C4-2B (cell line): Measurements from ENCODE around the gene PDE4D.

Experiments
- H3K27ac ChIP-seq: fragments of 450-650 bp; 2 replicates; pipeline ENCODE4 v1.5.1; 2017
- ZFX ChIP-seq: fragments of 450-650 bp; IDR thresholded peaks from 2 replicates; pipeline ENCODE4 v1.6.1; 2017
- TF ChIP-seq, protein P1 (sequence below): fragments of 450-650 bp; conservative IDR thresholded peaks from 2 replicates; pipeline ENCODE4 v1.5.1; 2017; ENCODE audit warnings: mild to moderate bottlenecking

The PDE4D gene

GRCh38 chr5:59020611-59021285 lies 872.8 kb downstream of the PDE4D start:
- no peak for TF ChIP-seq ZFX
- TF ChIP-seq, protein P1, sequence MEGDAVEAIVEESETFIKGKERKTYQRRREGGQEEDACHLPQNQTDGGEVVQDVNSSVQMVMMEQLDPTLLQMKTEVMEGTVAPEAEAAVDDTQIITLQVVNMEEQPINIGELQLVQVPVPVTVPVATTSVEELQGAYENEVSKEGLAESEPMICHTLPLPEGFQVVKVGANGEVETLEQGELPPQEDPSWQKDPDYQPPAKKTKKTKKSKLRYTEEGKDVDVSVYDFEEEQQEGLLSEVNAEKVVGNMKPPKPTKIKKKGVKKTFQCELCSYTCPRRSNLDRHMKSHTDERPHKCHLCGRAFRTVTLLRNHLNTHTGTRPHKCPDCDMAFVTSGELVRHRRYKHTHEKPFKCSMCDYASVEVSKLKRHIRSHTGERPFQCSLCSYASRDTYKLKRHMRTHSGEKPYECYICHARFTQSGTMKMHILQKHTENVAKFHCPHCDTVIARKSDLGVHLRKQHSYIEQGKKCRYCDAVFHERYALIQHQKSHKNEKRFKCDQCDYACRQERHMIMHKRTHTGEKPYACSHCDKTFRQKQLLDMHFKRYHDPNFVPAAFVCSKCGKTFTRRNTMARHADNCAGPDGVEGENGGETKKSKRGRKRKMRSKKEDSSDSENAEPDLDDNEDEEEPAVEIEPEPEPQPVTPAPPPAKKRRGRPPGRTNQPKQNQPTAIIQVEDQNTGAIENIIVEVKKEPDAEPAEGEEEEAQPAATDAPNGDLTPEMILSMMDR: no peak
- H3K27ac ChIP-seq: no peak overlapping the region

GRCh38 chr5:59019078-59019477 lies 874.4 kb downstream of the PDE4D start:
- H3K27ac ChIP-seq: no peak overlapping the region

DNA sequence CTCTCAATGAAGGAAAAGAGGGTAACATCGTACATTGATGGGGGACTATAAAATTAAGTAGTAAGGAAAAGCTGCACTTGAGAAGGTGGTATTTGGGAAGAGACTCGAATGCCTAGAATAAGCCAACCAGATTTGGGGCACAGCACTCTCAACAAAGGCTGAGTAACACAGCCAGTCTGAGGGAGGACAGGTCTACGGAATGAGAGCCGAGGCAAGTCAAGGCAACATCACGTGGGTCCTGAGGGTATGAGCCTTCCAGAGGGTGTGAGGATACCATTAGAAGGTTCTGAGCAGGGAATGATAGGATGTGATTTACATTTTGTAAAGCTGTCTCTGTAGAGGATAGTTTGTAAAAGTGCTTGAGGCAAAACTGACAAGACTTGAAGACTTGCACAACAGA lies 876.6 kb downstream of the PDE4D start:
- no peak overlapping the region for H3K27ac ChIP-seq
- TF ChIP-seq ZFX: no peak
- TF ChIP-seq, protein P1: no peak

More at GRCh38 chr5:59019078-59019477, 874.4 kb downstream of the PDE4D start:
- TF ChIP-seq ZFX: no peak
- TF ChIP-seq, protein P1: no peak

GRCh38 chr5:59008816-59009473 lies 884.6 kb downstream of the PDE4D start:
- TF ChIP-seq ZFX: no peak
- TF ChIP-seq, protein P1: no peak
- H3K27ac ChIP-seq: no peak overlapping the region

DNA sequence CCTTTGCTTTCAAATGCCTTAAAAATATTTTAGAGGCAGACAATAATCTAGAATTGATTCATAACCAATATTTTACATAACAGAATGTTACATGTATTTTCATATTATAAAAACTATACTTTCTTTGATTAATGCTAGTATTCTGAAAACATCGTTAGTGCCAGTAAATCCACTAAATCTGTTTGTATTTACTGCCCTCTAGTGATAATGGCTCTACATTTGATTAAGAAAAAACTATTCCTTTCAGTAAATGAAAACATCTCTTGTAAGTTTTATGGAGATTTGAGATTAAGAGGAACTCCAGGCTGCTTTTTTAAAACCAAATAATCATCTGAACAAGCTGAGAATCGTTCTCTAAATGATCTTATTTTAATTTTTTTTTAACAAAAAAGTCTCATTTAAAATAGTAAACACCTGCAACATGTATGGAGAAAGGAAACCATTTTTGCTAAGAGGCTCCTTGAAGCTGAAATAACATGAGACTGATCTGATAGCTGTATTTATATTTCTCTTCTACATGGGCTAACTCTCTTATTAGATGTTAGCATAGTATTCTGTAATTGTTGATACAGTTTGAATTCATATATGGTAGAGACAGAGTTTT lies 886.0 kb downstream of the PDE4D start:
- TF ChIP-seq, protein P1: peak; percentile 88
- TF ChIP-seq ZFX: no peak
- H3K27ac ChIP-seq: no peak overlapping the region

DNA sequence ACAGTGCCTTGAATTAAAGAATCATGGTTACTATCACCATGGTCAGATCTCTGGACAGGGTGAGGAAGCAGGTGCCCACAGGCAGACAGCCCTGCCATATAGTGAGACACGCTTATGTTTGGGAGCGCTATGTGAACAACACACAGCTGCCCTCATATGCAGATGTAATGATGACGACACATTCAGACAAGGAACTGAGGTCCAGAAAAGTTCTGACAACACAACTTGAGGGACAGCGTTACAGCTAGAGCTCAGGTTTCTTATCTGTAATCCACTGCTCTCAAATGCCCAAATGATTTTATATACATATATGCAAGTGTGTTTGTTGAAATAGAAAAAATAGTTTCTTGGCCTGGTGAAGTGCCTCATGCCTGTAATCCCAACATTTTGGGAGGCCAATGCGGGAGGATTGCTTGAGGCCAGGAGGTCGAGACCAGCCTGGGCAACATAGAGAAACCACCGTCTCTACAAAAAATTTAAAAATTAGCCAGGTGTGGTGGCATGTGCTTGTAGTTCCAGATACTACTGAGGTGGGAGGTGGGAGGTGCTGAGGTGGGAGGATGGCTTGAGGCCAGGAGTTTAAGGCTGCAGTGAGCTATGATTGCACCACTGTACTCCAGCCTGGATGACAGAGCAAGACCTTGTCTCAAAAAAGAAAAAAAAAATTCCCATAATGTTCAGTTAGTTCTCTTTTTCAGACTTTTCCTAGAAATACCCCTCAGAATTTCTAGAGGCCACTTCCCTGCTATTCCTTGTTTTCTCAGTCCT lies 887.4 kb downstream of the PDE4D start:
- no peak for TF ChIP-seq ZFX
- TF ChIP-seq, protein P1: no peak
- H3K27ac ChIP-seq: no peak overlapping the region

- TF ChIP-seq ZFX: no peak
- TF ChIP-seq, protein P1: no peak
- H3K27ac ChIP-seq: no peak overlapping the region
These were observed 889.9 kb downstream of the PDE4D start for GRCh38 chr5:59003641-59004040.
